H9 (cell line): Measurements from ENCODE around the gene PACSIN2. TPM values are rescaled to one million over a fixed set of nuclear protein-coding genes. Genes with fewer than 3 reads are reported as not detected.
A peak's percentile ranks its signal among the peaks of the same experiment; 100 is the strongest.

ENCODE experiments used
- DNase-seq: peaks from one replicate; pipeline ENCODE4 v3.0.0-alpha.2; 2017
- H2AFZ ChIP-seq: one replicate; pipeline ENCODE4 v1.6.1; 2013; ENCODE audit warnings: mild to moderate bottlenecking, low read length, control low read depth, moderate library complexity
- H2AK5ac ChIP-seq: 2 replicates; pipeline ENCODE4 v1.6.1; 2013; ENCODE audit warnings: low read length, control low read depth, mixed read lengths; ENCODE audit not compliant: insufficient read length
- H2BK120ac ChIP-seq: one replicate; pipeline ENCODE4 v1.6.1; 2013; ENCODE audit warnings: low read depth, mild to moderate bottlenecking, low read length, control low read depth, inconsistent platforms; ENCODE audit not compliant: poor library complexity, severe bottlenecking
- H2BK12ac ChIP-seq: 2 replicates; pipeline ENCODE4 v1.6.1; 2013; ENCODE audit warnings: low read length, control low read depth, mixed read lengths, low read depth; ENCODE audit not compliant: insufficient read length
- H2BK15ac ChIP-seq: 2 replicates; pipeline ENCODE4 v1.6.1; 2013; ENCODE audit warnings: low read depth, low read length, control low read depth
- H2BK20ac ChIP-seq: one replicate; pipeline ENCODE4 v1.6.1; 2013; ENCODE audit warnings: low read depth, mild to moderate bottlenecking, low read length, control low read depth, inconsistent platforms; ENCODE audit not compliant: poor library complexity, severe bottlenecking
- H2BK5ac ChIP-seq: 2 replicates; pipeline ENCODE4 v1.6.1; 2013; ENCODE audit warnings: low read length, control low read depth, mixed read lengths; ENCODE audit not compliant: insufficient read length
- H3K14ac ChIP-seq: 2 replicates; pipeline ENCODE4 v1.6.1; 2013; ENCODE audit warnings: low read length, control low read depth; ENCODE audit not compliant: insufficient read depth
- H3K18ac ChIP-seq: 2 replicates; pipeline ENCODE4 v1.6.1; 2013; ENCODE audit warnings: low read depth, mild to moderate bottlenecking, mixed read lengths, low read length, control low read depth; ENCODE audit not compliant: insufficient read length
- H3K23ac ChIP-seq: 2 replicates; pipeline ENCODE4 v1.6.1; 2013; ENCODE audit warnings: low read length, control low read depth, mixed read lengths, low read depth; ENCODE audit not compliant: insufficient read length
- H3K23me2 ChIP-seq: 2 replicates; pipeline ENCODE4 v1.6.1; 2013; ENCODE audit warnings: low read depth, mild to moderate bottlenecking, mixed read lengths, low read length, control low read depth; ENCODE audit not compliant: insufficient read length, poor library complexity, severe bottlenecking
- H3K27ac ChIP-seq: 2 replicates; pipeline ENCODE4 v1.5.1; 2013; ENCODE audit warnings: low read length, control low read depth, mixed read lengths, low read depth; ENCODE audit not compliant: insufficient read length
- H3K27me3 ChIP-seq: 2 replicates; pipeline ENCODE4 v1.6.1; 2013; ENCODE audit warnings: low read length, control low read depth, inconsistent platforms; ENCODE audit not compliant: insufficient read depth
- H3K4ac ChIP-seq: 2 replicates; pipeline ENCODE4 v1.6.1; 2013; ENCODE audit warnings: low read depth, mild to moderate bottlenecking, control low read depth, inconsistent platforms, low read length, moderate library complexity
- H3K4me1 ChIP-seq: 2 replicates; pipeline ENCODE4 v1.6.1; 2013; ENCODE audit warnings: low read length, control low read depth, inconsistent platforms; ENCODE audit not compliant: insufficient read depth
- H3K4me2 ChIP-seq: 2 replicates; pipeline ENCODE4 v1.6.1; 2013; ENCODE audit warnings: low read length, control low read depth, mixed read lengths; ENCODE audit not compliant: insufficient read length, insufficient read depth
- H3K56ac ChIP-seq: 2 replicates; pipeline ENCODE4 v1.6.1; 2013; ENCODE audit warnings: low read depth, mild to moderate bottlenecking, mixed read lengths, low read length, control low read depth; ENCODE audit not compliant: insufficient read length
- H3K79me1 ChIP-seq: 2 replicates; pipeline ENCODE4 v1.6.1; 2013; ENCODE audit warnings: low read depth, mild to moderate bottlenecking, moderate library complexity, low read length, control low read depth, inconsistent platforms; ENCODE audit not compliant: insufficient read depth, poor library complexity, severe bottlenecking
- H3K79me2 ChIP-seq: 2 replicates; pipeline ENCODE4 v1.6.1; 2013; ENCODE audit warnings: low read length, control low read depth, inconsistent platforms; ENCODE audit not compliant: insufficient read depth
- H3K9ac ChIP-seq: 2 replicates; pipeline ENCODE4 v1.6.1; 2013; ENCODE audit warnings: low read length, control low read depth, mixed read lengths; ENCODE audit not compliant: insufficient read length; ENCODE audit errors: extremely low read depth
- H3K9me3 ChIP-seq: one replicate; pipeline ENCODE4 v1.6.1; 2013; ENCODE audit warnings: low read depth, low read length, inconsistent platforms; ENCODE audit not compliant: control insufficient read depth
- H3T11ph ChIP-seq: one replicate; pipeline ENCODE4 v1.6.1; 2013; ENCODE audit warnings: mild to moderate bottlenecking, low read length, control low read depth, inconsistent platforms
- H4K20me1 ChIP-seq: one replicate; pipeline ENCODE4 v1.6.1; 2013; ENCODE audit not compliant: control insufficient read depth, insufficient read length, insufficient read depth
- H4K5ac ChIP-seq: 2 replicates; pipeline ENCODE4 v1.6.1; 2013; ENCODE audit warnings: low read depth, mild to moderate bottlenecking, mixed read lengths, low read length, control low read depth; ENCODE audit not compliant: insufficient read length
- H4K8ac ChIP-seq: replicated peaks from 2 replicates; pipeline ENCODE4 v1.6.1; 2013; ENCODE audit warnings: low read length, control low read depth, mixed read lengths, low read depth; ENCODE audit not compliant: insufficient read length
- H4K91ac ChIP-seq: 2 replicates; pipeline ENCODE4 v1.6.1; 2013; ENCODE audit warnings: low read depth, mild to moderate bottlenecking, moderate library complexity, mixed read lengths, low read length, control low read depth; ENCODE audit not compliant: insufficient read length
- H3K27ac Mint-ChIP-seq, 3 experiments: 2 replicates in 2 of 3; 3 replicates in 1 of 3; pipeline ENCODE4 v1.8.0; 2020 to 2021; ENCODE audit warnings: mixed read lengths in 3 of 3, mild to moderate bottlenecking in 1 of 3, moderate library complexity in 1 of 3
- H3K27me3 Mint-ChIP-seq: 2 replicates; pipeline ENCODE4 v1.8.0; 2021; ENCODE audit warnings: low read depth, mild to moderate bottlenecking, moderate library complexity, mixed read lengths
- H3K36me3 Mint-ChIP-seq, 3 experiments: 2 replicates in 2 of 3; 3 replicates in 1 of 3; pipeline ENCODE4 v1.8.0; 2020 to 2021; ENCODE audit warnings: low read depth in 3 of 3, mixed read lengths in 3 of 3; ENCODE audit not compliant: insufficient read depth in 1 of 3
- H3K4me1 Mint-ChIP-seq, 2 experiments: 2 replicates each; pipeline ENCODE4 v1.8.0; 2020; ENCODE audit warnings: mixed read lengths in 2 of 2
- H3K4me3 Mint-ChIP-seq, 2 experiments: 2 replicates in 1 of 2; 3 replicates in 1 of 2; pipeline ENCODE4 v1.8.0; 2020 to 2021; ENCODE audit warnings: mild to moderate bottlenecking in 2 of 2, mixed read lengths in 2 of 2, moderate library complexity in 1 of 2
- H3K9me3 Mint-ChIP-seq, 2 experiments: 2 replicates in 1 of 2; 3 replicates in 1 of 2; pipeline ENCODE4 v1.8.0; 2020; ENCODE audit warnings: mild to moderate bottlenecking in 2 of 2, mixed read lengths in 2 of 2, moderate library complexity in 1 of 2
- CTCF ChIP-seq: fragments of 200-600 bp; sonication (generic); conservative IDR thresholded peaks from 3 replicates; pipeline ENCODE4 v1.8.0; 2021; ENCODE audit warnings: antibody characterized with exemption, mild to moderate bottlenecking
- WGBS: extraction: QIAGEN DNeasy Blood & Tissue Kit; methylation state at CpG from one replicate; pipeline ENCODE4 v1.1.7; 2013; ENCODE audit warnings: missing lambda C conversion rate, low lambda C conversion rate, mixed read lengths; ENCODE audit not compliant: insufficient read length; ENCODE audit errors: extremely low coverage; 5-methylcytosine and 5-hydroxymethylcytosine counted together
- total RNA-seq: library from RNA; stranded (reverse); gene quantifications from 2 replicates; pipeline ENCODE4 v1.2.1, GENCODE V29; 2021

PACSIN2 gene
- total RNA-seq, 1 experiment from 2014 or later, result 62.3 TPM

DNA sequence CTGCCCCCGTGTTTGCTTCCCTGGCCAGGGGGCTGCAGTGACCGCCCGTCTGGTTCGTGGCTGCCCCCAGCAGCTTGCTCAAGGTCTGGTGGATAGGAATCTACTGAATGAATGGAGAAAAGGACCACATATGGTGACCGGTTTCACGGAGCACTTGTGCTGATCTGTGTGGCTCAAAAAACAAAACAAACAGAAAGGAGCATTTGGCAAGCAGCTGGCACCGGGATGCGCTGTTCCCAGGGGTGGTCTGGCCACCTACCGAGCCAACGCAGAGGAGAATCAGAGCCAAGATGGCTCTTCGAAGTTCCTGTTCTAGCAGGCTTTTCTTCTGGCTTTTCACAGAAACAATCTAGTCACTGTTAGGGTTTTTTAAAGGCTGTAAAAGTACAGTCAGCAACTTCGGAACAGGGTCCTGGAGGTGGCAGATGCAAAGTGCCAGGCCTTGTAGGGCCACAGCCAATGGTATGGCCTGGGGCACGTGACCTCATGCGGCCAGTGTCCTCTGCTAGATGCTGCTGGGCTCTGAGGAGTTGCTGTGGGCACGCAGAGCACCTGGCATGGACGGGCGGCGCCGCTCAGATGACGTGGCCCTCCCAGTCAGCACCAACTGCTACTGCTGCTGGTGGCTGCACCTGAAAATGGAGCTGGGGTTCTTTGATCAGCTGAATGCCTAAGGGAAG is 27.3 kb upstream of the PACSIN2 start:
- H3K18ac ChIP-seq, result no peak overlapping the region
- H3K27ac ChIP-seq, result no peak overlapping the region
- H3K4me2 ChIP-seq, result no peak overlapping the region
- H2BK120ac ChIP-seq, result no peak overlapping the region
- no peaks in the 10 kb centered on the region for H4K20me1 ChIP-seq
- H3K14ac ChIP-seq, result peak overlapping the region; percentile 4; the same call in 1 of the 2 replicates
- H2AFZ ChIP-seq, result no peak overlapping the region
- no peak overlapping the region for H2BK12ac ChIP-seq
- no peak overlapping the region for H3K9ac ChIP-seq
- no peak for TF ChIP-seq CTCF
- H4K5ac ChIP-seq, result no peak overlapping the region
- peak overlapping the region; percentile 6 to 44 (median 38); a peak in 5 of 7 replicates for H3K27ac Mint-ChIP-seq
- no peaks in the 10 kb centered on the region for H3K79me2 ChIP-seq
- H2BK5ac ChIP-seq, result no peak overlapping the region
- no peak for DNase-seq
- no peak overlapping the region for H4K91ac ChIP-seq
- H3K27me3 ChIP-seq, result no peaks in the 10 kb centered on the region
- no peak overlapping the region for H3K4me3 Mint-ChIP-seq
- H2AK5ac ChIP-seq, result no peak overlapping the region
- WGBS, result no CpG with 5 or more reads among the region's 20 CpGs
- H3K4me1 Mint-ChIP-seq, result peaks cover 8 to 16% of the 10 kb centered on the region in 2 experiments
- H3K36me3 Mint-ChIP-seq, result no peaks in the 10 kb centered on the region
- no peak overlapping the region for H4K8ac ChIP-seq
- H3K9me3 ChIP-seq, result no peaks in the 10 kb centered on the region
- H3K9me3 Mint-ChIP-seq, result no peaks in the 10 kb centered on the region
- H3T11ph ChIP-seq, result no peak overlapping the region
- no peak overlapping the region for H3K4ac ChIP-seq
- H3K56ac ChIP-seq, result no peak overlapping the region
- H3K79me1 ChIP-seq, result no peaks in the 10 kb centered on the region
- no peak overlapping the region for H2BK15ac ChIP-seq
- H3K23me2 ChIP-seq, result peaks cover 3% of the 10 kb centered on the region
- H2BK20ac ChIP-seq, result no peak overlapping the region
- no peak overlapping the region for H3K23ac ChIP-seq
- H3K27me3 Mint-ChIP-seq, result no peaks in the 10 kb centered on the region
- H3K4me1 ChIP-seq, result no peaks in the 10 kb centered on the region
